Activated CD4-positive, alpha-beta T cell treated with anti-CD3 and anti-CD28 coated beads, Interleukin-2, Interleukin-6, amounts not matched to agents 100 ng/mL and 50 ng/mL, durations not matched to agents 16 hours and 8 hours (primary cell): ENCODE data around the gene GPC5.
"Not testable (repeated sequence)": the region's sequence is repeated elsewhere in the genome, so short reads cannot be mapped to it uniquely, and the experiment has no call there.

Source experiments
- DNase-seq: peaks from one replicate; pipeline ENCODE4 v3.0.0-alpha.2; 2020

Gene GPC5

GRCh38 chr13:92514420-92515125 lies 1116.2 kb downstream of the GPC5 start:
- DNase-seq = no peak

- not testable (repeated sequence) for DNase-seq
These were observed 1118.5 kb downstream of the GPC5 start for GRCh38 chr13:92516878-92517277.

GRCh38 chr13:92518622-92519021 lies 1120.2 kb downstream of the GPC5 start:
- not testable (repeated sequence) for DNase-seq

- no peak for DNase-seq
These were observed 1131.9 kb downstream of the GPC5 start for GRCh38 chr13:92530364-92530763.

GRCh38 chr13:92535222-92536006 lies 1137.0 kb downstream of the GPC5 start:
- DNase-seq = no peak

GRCh38 chr13:92537471-92537870 lies 1139.0 kb downstream of the GPC5 start:
- DNase-seq = no peak

GRCh38 chr13:92538164-92538563 lies 1139.7 kb downstream of the GPC5 start:
- DNase-seq = no peak

- DNase-seq = not testable (repeated sequence)
These were observed 1140.7 kb downstream of the GPC5 start for GRCh38 chr13:92539148-92539547.

GRCh38 chr13:92547266-92547665 lies 1148.8 kb downstream of the GPC5 start:
- DNase-seq = no peak

- DNase-seq = no peak
These were observed 1150.9 kb downstream of the GPC5 start for GRCh38 chr13:92549276-92549675.

- DNase-seq = no peak
These were observed 1155.2 kb downstream of the GPC5 start for GRCh38 chr13:92553470-92554114.

- DNase-seq = no peak
These were observed 1162.5 kb downstream of the GPC5 start for GRCh38 chr13:92560883-92561282.

GRCh38 chr13:92564942-92565341 lies 1166.5 kb downstream of the GPC5 start:
- DNase-seq = no peak

GRCh38 chr13:92566767-92567166 lies 1168.3 kb downstream of the GPC5 start:
- DNase-seq = no peak

- no peak for DNase-seq
These were observed 1173.8 kb downstream of the GPC5 start for GRCh38 chr13:92572190-92572589.

GRCh38 chr13:92573467-92574057 lies 1175.1 kb downstream of the GPC5 start:
- DNase-seq = peak; percentile 0

GRCh38 chr13:92574499-92574898 lies 1176.1 kb downstream of the GPC5 start:
- DNase-seq = no peak

- DNase-seq = no peak
These were observed 1177.4 kb downstream of the GPC5 start for GRCh38 chr13:92575777-92576176.

- no peak for DNase-seq
These were observed 1179.9 kb downstream of the GPC5 start for GRCh38 chr13:92578358-92578757.

GRCh38 chr13:92589955-92590354 lies 1191.5 kb downstream of the GPC5 start:
- DNase-seq = no peak

- DNase-seq = no peak
These were observed 1192.1 kb downstream of the GPC5 start for GRCh38 chr13:92590503-92590908.

- DNase-seq = no peak
These were observed 1192.7 kb downstream of the GPC5 start for GRCh38 chr13:92591117-92591516.

- no peak for DNase-seq
These were observed 1194.3 kb downstream of the GPC5 start for GRCh38 chr13:92592757-92593156.
